PC-3 (cell line): ENCODE data around the gene FRMD7.

Experiments
- CTCF ChIP-seq: fragments of 300-600 bp; sonication (generic); conservative IDR thresholded peaks from 2 replicates; pipeline ENCODE4 v1.5.1; 2017; ENCODE audit warnings: antibody characterized with exemption, low read depth, mild to moderate bottlenecking, low read length
- EZH2 ChIP-seq: fragments of 300-600 bp; sonication (generic); IDR thresholded peaks from one replicate; pipeline ENCODE4 v1.6.1; 2017; ENCODE audit warnings: antibody characterized with exemption, mild to moderate bottlenecking, low read length; ENCODE audit not compliant: unreplicated experiment
- EZH2phosphoT487 ChIP-seq: fragments of 300-600 bp; sonication (generic); IDR thresholded peaks from 2 replicates; pipeline ENCODE4 v1.6.1; 2018; ENCODE audit warnings: mild to moderate bottlenecking, antibody characterized with exemption, low read length, borderline replicate concordance

GRCh38 chrX:132063334-132063733 lies 64.5 kb downstream of the FRMD7 start:
- no peak for TF ChIP-seq CTCF
- no peak for TF ChIP-seq EZH2
- TF ChIP-seq EZH2phosphoT487, result no peak
